HG02759 (cell line): ENCODE results near the gene USF2.

Experiments
- ATAC-seq: cut with Tn5 transposase; IDR thresholded peaks from one replicate; pipeline ENCODE4 v1.9.1; 2021; ENCODE audit warnings: mild to moderate bottlenecking, moderate library complexity; ENCODE audit not compliant: unreplicated experiment

Gene USF2

GRCh38 chr19:35240327-35240726, 28.4 kb upstream of the USF2 start:
- ATAC-seq, result no peak

- ATAC-seq, result no peak
These were observed 27.3 kb upstream of the USF2 start for GRCh38 chr19:35241417-35241816.

- no peak for ATAC-seq
These were observed 22.2 kb upstream of the USF2 start for GRCh38 chr19:35246466-35247092.

GRCh38 chr19:35247526-35248309, 21.0 kb upstream of the USF2 start:
- ATAC-seq, result peak; percentile 53

GRCh38 chr19:35248310-35249145, 20.2 kb upstream of the USF2 start, which contains the start of gene LSR:
TSS of gene LSR (plus strand) at chr19:35249002. CDS start at chr19:35249023, 21 bp downstream.
- peak; percentile 85 for ATAC-seq

GRCh38 chr19:35249146-35249847, 19.5 kb upstream of the USF2 start:
- ATAC-seq, result peak; percentile 5

- ATAC-seq, result no peak
These were observed 18.7 kb upstream of the USF2 start for GRCh38 chr19:35249848-35250711.

GRCh38 chr19:35251456-35251855, 17.3 kb upstream of the USF2 start:
- ATAC-seq, result no peak

- ATAC-seq, result no peak
These were observed 15.2 kb upstream of the USF2 start for GRCh38 chr19:35253316-35254286.

- ATAC-seq, result no peak
These were observed 14.1 kb upstream of the USF2 start for GRCh38 chr19:35254341-35255297.

- no peak for ATAC-seq
These were observed 12.2 kb upstream of the USF2 start for GRCh38 chr19:35256566-35256965.

- ATAC-seq, result no peak
These were observed 11.7 kb upstream of the USF2 start for GRCh38 chr19:35257113-35257461.

GRCh38 chr19:35260694-35261304, 8.0 kb upstream of the USF2 start:
- no peak for ATAC-seq

GRCh38 chr19:35261356-35262100, 7.2 kb upstream of the USF2 start:
- ATAC-seq, result no peak

GRCh38 chr19:35262101-35262761, 6.5 kb upstream of the USF2 start:
- ATAC-seq, result no peak
